NCI-H446 treated with DMSO at 0.1 percent for 48 hours (cell line): ENCODE results near the gene TIMP3.

Experiments used
- DNase-seq: peaks from one replicate; lab custom pipeline; 2025; lab: John Stamatoyannopoulos, UW

The TIMP3 gene

DNA sequence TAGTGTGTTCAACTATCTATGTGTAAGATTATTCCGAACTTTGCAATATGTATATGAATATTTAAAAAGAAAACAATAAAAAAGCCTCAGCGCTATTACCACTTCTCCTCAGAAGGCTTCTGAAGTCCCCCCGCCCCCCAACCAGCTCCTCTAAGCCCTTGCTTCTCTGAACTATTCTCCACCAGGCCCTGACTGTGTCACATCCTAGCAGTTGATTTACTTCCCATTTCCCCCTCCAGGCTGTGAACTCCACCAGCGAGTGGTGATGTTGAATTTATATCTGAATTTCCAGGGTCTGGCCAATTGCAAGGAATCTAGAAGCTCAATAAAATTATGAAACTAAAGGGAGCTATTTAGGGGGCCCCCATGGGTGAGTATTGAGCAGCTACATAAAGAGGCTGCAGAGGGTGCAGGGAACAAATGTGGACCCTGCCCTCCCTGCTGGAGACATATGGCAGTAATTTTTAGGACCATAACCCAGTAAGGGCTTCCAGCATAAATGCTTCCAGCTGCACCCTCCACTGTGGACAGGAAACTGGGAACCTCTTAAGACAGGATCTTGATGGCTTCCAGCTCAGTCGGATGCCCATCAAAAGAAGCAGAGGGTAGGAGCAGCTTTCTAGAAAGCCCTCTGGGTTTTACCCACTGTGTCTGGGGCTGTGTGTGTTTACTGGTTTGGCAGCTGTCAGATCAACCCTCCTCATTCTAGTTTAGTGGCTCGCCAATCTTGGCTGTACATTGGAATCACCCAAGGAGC is 81.4 kb downstream of the TIMP3 start:
- no peak for DNase-seq

DNA sequence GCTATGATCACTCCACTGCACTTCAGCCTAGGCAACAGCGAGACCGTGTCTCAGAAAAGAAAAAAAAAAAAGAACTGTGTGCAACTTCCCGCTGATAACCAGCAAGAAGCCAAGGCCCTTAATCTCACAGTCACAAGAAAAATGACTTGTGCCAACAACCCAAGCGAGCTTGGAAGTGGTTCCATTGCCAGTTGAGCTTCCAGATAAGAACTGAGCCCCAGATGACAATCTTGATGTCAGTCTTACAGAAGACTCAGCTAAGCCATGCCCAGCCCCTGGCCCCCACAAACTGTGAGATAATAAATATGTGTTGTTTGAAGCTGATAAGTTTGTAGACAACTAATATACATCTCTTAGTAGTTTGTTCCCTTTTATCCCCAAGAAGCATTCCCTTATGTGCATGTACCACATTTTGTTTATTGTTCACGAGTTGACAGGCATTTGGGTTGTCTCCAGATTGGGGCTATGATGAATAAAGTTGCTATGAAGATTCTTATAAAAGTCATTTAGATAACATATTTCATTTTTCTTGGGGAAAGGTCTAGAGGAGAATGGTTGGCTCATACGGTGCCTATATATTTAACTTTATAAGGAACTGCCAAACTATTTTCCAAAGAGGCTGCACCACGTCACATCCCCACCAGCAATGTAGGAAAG is 85.9 kb downstream of the TIMP3 start:
- no peak for DNase-seq

DNA sequence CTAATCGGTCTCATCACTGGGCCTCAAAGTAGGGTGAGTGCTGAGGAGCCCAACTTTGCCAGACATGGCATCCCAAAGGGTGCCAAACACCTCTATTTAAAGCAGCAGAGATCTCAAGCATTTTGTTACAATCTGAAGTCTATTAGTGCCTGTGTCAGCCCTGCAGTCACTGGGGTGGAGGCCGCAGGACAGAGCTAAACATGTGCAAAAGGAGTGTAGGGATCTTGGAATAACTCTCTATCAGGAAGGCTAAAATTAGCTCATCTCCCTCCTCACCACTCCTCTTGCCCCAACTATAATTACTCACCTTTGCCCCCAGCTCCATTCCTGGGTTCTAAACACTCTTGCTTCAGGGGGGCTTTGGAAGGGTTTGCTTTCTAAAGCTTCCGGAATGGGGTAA is 87.5 kb downstream of the TIMP3 start:
- DNase-seq: no peak

DNA sequence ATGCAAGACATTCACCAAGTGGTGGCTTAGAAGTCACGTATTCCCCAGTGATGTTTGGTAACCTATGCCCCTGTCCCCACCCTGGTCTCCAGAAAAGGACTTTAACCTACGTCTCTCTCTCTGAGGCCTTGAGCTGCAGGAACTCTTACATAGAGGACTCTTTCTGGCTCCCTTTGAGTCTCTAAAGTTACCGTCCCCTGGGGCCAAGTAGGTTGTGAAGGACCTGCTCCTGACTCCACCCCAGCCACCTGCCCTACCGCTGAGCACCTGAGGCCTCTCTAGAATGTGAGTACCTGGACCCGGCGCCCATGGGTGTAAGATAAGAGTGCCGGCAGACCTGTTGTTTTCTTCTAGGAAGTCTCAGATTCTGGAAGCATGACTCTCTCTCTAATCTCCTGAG is 95.4 kb downstream of the TIMP3 start:
- no peak for DNase-seq

DNA sequence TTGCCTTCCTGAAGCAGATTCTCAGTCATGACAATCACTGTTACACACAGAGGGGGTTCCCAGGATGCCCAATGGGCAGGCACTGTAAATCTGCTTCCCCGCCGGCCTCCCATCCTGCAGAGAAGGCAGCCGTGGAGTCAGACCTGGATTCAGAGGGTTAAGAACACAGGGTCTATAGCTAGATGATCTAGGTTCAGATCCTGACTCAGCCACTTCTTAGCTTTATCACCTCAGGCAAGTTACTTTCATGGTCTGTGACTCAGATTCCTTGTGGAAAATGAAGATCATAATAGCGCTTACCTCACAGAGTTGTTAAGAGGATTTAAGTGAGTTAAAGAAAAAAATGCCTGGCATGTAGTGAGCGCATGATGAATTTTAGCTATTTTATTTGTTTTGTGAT is 95.9 kb downstream of the TIMP3 start:
- DNase-seq: no peak

DNA sequence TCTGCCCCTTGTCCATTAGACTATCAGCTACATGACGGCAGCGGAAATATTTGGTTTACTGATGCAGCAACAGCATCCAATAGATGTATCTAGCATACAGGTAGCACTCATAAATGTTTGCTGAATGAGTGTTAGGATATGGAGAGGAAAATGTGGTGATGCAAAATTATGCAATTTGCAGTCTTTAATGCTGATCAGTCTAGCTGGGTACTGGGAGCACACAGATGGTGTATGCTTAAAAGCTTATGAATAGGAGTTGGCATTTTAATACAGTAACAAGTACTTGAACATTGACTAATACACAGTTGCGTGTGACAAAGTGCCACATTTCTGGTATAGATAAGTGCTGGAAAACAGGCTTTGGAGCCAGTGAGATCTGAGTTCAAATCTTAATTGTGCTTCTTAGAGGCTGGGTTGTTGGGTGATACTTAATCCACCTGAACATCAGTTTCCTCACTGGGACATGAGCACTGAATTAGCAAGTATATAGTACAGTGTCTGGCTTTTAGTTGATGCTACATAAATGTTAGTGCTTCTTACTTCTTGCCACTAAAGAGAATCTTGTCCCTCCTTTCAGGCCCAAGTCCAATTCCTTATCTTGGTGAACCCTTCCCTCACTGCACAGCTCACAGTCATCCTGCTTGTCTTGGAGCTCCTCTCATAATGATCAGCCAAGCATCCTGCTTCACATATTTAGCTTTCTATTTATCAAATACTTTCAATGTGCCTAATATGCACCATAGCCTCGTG is 99.6 kb downstream of the TIMP3 start:
- no peak for DNase-seq

DNA sequence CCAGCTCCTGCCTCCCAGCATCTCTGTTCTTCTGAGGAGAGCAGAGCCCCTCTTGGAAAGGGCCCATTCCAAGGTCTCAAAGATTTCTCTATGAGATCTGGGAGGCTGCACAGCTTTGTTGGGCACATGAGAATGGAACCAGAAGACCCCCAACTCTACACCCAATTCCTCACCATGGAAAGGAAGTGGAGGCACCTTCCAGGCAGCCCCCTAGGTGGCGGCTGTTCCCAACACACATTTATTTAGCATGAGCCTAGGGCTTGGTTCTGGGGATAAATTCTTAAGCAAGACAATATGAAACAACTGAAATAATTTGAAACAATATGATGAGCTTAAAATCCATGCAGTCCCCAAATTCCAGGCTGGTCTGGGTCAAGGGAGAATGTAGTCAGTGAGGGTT is 100.4 kb downstream of the TIMP3 start:
- DNase-seq: no peak

DNA sequence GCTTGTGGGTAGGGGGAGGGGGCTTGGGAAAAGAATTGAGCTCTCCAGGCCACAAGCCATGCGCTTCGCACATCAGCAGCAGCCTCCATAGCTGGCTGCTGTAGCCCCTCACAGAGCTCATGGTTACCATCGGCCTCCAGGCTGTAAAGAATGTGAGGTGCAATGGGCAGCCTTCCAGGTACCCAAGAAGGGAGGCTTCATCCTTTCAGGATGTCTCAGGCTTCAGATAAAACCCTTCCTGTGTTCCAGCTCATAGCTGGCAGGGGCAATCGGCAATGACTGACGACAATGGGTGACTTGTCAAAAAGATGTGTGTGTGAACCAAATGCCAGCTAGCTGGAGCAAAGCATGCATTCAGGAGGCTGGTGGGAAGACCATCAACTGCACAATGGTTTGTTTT is 102.0 kb downstream of the TIMP3 start:
- DNase-seq: no peak

DNA sequence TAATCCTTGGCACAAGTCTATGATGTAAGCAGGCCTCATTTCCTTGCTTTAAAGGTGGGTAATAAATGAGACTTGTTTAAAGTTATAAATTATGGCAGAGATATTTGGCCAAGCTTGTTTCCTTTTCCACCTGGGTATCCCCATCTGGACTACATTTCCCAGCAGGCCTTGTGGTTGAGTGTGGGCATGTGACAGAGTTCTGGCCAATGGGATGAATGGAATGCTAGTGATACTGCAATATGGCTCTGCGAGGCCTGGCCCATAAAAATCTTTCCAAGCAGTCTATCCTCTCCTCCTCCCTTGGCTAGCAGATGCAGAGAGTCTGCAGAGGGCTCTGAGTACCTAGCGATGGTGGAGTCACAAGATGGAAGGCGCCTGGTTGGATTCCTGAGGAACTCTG is 102.5 kb downstream of the TIMP3 start:
- DNase-seq: no peak

DNA sequence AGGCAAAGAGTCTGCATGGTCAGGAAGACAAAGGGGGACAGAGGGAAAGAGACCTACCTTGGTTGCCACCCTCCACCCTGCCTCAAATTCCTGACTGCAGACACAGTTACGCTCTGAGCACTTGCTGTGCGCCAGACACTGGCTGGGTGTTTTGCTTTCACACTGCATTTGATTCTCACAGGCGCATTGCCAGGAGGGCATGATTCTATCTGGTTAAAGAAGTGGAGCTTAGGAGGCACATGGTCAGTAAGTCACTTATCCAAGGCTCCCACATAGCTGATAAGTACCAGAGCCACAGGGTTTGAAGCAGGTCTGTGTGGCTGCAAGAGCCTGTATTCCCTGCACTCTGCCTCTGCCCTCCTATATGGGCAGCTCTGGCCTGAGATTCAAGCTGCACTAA is 103.9 kb downstream of the TIMP3 start:
- DNase-seq: no peak

DNA sequence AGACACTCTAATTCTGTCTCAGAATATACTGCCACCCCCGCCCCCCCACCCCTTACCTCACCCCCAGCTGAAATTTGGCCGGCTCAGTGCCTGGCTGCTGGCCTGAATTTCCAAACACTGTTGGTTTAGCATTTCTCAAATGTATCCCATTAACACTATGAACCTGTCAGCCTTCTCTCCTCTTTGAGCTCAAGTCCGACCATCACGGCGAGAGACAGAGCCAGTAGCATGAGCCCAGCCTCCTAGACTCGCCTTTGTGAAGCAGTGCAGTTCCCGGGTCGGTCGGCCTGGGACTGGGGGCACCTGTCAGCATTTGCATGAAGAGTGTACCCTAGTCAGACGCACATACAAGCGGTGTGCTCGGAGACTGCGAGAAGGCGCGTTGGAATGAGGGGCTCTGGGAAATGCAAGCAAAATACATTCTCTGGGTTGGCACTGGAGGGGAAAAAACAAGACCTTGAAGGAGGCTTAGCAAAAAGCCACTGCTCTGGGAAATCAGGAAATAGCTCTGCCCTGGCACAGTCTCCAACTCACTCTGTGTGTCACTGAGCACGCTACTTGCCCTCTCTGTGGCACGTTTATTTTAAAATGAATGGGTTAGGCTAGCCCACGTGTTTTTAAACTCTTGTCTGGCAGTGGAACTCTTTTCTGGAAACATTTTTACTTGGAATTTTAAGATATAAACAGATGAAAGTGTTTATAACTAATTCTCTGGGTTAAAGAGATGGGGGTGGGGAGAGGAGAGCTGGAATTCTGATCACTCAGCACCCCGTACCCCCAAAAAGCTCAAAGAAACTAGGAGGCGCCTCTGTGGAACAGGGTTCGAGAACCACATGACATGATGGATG is 108.3 kb downstream of the TIMP3 start:
- DNase-seq: no peak

DNA sequence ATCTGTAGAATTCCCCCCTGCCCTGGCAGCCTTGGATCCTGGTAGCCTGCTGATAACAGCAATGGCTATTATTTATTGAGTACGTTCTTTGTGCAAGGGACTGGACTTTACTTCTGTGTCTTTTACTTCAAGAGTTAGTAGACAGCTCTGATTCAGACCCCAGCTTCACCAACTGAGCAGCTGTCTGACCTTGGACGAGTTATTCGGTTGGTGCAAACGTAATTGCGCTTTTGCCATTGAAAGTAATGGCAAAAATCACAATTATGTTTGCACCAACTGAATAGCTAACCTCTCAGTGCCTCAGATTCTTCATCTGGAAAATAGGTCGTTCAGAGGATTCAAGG is 108.9 kb downstream of the TIMP3 start:
- DNase-seq: no peak

DNA sequence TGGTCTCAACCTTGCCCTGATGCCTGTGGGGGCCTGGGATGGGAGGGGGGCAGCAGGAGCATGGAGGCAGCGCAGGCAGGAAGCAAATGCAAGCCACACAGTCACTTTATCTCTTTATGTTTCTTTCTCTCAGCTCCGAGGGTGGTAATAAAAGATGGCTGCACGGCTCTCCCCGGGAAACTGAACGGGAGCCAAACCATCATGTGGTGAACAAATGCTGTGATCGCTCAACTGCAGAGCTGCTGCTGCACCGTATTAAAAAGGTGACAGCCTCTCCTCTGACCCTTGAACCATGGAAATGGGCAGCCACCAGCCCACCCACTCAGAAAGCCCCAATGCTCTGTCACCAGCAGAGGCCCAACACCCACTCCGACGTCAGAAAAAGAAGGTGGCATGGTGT is 110.0 kb downstream of the TIMP3 start:
- DNase-seq: no peak
